B cell (primary cell): ENCODE data around the gene PBX1.

Experiments used
- EZH2 ChIP-seq: IDR thresholded peaks from 2 replicates; pipeline ENCODE4 v1.6.1; 2012; ENCODE audit warnings: borderline replicate concordance, low read depth, mild to moderate bottlenecking, moderate library complexity, low read length; ENCODE audit not compliant: insufficient read depth, poor library complexity, severe bottlenecking
- TF ChIP-seq, protein P1 (sequence below): fragments of 200-600 bp; IDR thresholded peaks from one replicate; pipeline ENCODE4 v1.8.0; 2022; ENCODE audit warnings: antibody characterized with exemption, mild to moderate bottlenecking

DNA sequence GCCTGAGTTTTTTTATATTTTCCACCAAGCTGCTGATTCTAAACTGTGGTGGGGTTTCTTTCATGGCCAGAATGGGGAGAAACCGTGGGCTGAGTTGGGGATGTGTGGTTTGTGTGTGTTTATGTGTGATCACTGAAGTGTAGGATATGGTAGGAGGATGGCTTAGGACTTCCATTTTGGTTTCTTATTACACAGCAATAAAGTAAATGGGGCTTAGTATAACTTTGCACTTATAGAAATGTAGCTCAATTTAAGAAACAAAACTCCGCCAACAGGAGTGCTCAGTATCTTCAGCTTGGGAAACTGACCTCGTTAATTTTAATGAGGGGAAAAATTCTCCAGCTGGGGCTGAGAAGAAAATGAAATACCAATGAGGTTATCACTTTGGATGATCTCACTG is 77.8 kb downstream of the PBX1 start:
- TF ChIP-seq, protein P1, sequence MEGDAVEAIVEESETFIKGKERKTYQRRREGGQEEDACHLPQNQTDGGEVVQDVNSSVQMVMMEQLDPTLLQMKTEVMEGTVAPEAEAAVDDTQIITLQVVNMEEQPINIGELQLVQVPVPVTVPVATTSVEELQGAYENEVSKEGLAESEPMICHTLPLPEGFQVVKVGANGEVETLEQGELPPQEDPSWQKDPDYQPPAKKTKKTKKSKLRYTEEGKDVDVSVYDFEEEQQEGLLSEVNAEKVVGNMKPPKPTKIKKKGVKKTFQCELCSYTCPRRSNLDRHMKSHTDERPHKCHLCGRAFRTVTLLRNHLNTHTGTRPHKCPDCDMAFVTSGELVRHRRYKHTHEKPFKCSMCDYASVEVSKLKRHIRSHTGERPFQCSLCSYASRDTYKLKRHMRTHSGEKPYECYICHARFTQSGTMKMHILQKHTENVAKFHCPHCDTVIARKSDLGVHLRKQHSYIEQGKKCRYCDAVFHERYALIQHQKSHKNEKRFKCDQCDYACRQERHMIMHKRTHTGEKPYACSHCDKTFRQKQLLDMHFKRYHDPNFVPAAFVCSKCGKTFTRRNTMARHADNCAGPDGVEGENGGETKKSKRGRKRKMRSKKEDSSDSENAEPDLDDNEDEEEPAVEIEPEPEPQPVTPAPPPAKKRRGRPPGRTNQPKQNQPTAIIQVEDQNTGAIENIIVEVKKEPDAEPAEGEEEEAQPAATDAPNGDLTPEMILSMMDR = no peak
- no peak for TF ChIP-seq EZH2
